Esophagus squamous epithelium (tissue), 5 donors: ENCODE results near the gene KCTD21. TPM values are rescaled to one million over a fixed set of nuclear protein-coding genes. Genes with fewer than 3 reads are reported as not detected.

Source experiments
- DNase-seq: peaks from one replicate; lab custom pipeline; 2025; lab: John Stamatoyannopoulos, UW
- H3K27ac ChIP-seq, 4 donors: fragments of 200-600 bp; sonication (generic); one replicate each; pipeline ENCODE4 v1.5.1; 2016 to 2019; ENCODE audit warnings: mild to moderate bottlenecking in 1 of 4
- H3K27me3 ChIP-seq, 4 donors: fragments of 200-600 bp; sonication (generic); 1 replicate in 3 of 4; 2 replicates in 1 of 4; pipeline versions ENCODE4 v1.5.1 to v1.6.0; 2017 to 2021; ENCODE audit warnings: antibody characterized with exemption in 1 of 4
- H3K36me3 ChIP-seq, 3 donors: fragments of 200-600 bp; sonication (generic); one replicate each; pipeline ENCODE4 v1.5.1; 2016 to 2019
- H3K4me1 ChIP-seq, 3 donors: fragments of 200-600 bp; sonication (generic); one replicate each; pipeline ENCODE4 v1.5.1; 2017 to 2019
- H3K4me3 ChIP-seq, 4 donors: fragments of 200-600 bp; sonication (generic); 1 replicate in 3 of 4; 2 replicates in 1 of 4; pipeline ENCODE4 v1.5.1; 2016 to 2019; ENCODE audit warnings: mild to moderate bottlenecking in 2 of 4, moderate library complexity in 1 of 4
- H3K9me3 ChIP-seq, 3 donors: fragments of 200-600 bp; sonication (generic); one replicate each; pipeline ENCODE4 v1.5.1; 2016 to 2019
- CTCF ChIP-seq, 6 experiments: fragments of 450-650 bp in 4 of 6; fragments of 200-600 bp in 2 of 6; sonication (generic) in 2 of 6; IDR thresholded peaks; one replicate each; pipeline ENCODE4 v1.5.1; 2016 to 2019; ENCODE audit warnings: antibody characterized with exemption in 6 of 6, mild to moderate bottlenecking in 4 of 6, moderate library complexity in 4 of 6
- POLR2A ChIP-seq, 4 donors: fragments of 450-650 bp; IDR thresholded peaks; one replicate each; pipeline ENCODE4 v1.6.1; 2017; ENCODE audit warnings: antibody characterized with exemption in 4 of 4, mild to moderate bottlenecking in 4 of 4, moderate library complexity in 3 of 4
- WGBS, 2 donors: methylation state at CpG; one replicate each; pipeline ENCODE4 v1.1.5; 2018; 5-methylcytosine and 5-hydroxymethylcytosine counted together
- intact Hi-C: fragments of 100-400 bp; cut with DNase I; formaldehyde crosslinking; loops from one replicate; pipeline ENCODE4 v1.15.0; 2022
- total RNA-seq, 4 donors: library from RNA; depleted of rRNA; stranded (reverse); fragments of >200 nt; gene quantifications; one replicate each; pipeline ENCODE4 v1.1.0, GENCODE V29; 2016
- donor health status: DM: yes; HTN: yes; CAD: no.

The KCTD21 gene
- total RNA-seq, 4 donors from 2014 or later, result 9.7 to 16.0 (median 11.3) TPM

- H3K4me1 ChIP-seq, result peaks cover 24 to 61% (median 32%) of the 10 kb centered on the region in 3 donors
- peak overlapping the region; percentile 89 to 98 (median 92) for H3K27ac ChIP-seq
- H3K4me3 ChIP-seq, result peak overlapping the region; percentile 66 to 100 (median 78)
- no peaks in the 10 kb centered on the region for H3K27me3 ChIP-seq
- WGBS, 2 donors, result 24 to 29% methylated on average over 18 to 21 of the region's 31 CpGs
- TF ChIP-seq CTCF (IDR thresholded peaks at IDR 0.05) (no peak), POLR2A (IDR thresholded peaks at IDR 0.05) (peak in 1 of 4 donors; percentile 13)
- H3K36me3 ChIP-seq, result peaks cover 0 to 7% (median 0%) of the 10 kb centered on the region in 3 donors
- H3K9me3 ChIP-seq, result no peaks in the 10 kb centered on the region
- intact Hi-C loops, result no loop called here
- no peak for DNase-seq
These were observed 800 bp downstream of the KCTD21 start for GRCh38 chr11:78187366-78188285.

GRCh38 chr11:78181185-78181584 lies 7.2 kb downstream of the KCTD21 start:
- 38 to 57% methylated on average over 2 of the region's 2 CpGs for WGBS, 2 donors
- H3K27ac ChIP-seq, result peak overlapping the region in 3 of 4 donors; percentile 36 to 79 (median 77)
- no peak for DNase-seq
- TF ChIP-seq POLR2A (IDR thresholded peaks at IDR 0.05) (no peak), CTCF (IDR thresholded peaks at IDR 0.05) (no peak)
- intact Hi-C loops, result no loop called here
- no peak overlapping the region for H3K4me3 ChIP-seq
- H3K9me3 ChIP-seq, result no peaks in the 10 kb centered on the region
- peaks cover 5 to 34% (median 9%) of the 10 kb centered on the region in 3 donors for H3K4me1 ChIP-seq
- peaks cover 0 to 30% (median 0%) of the 10 kb centered on the region in 3 donors for H3K36me3 ChIP-seq
- H3K27me3 ChIP-seq, result no peaks in the 10 kb centered on the region

DNA sequence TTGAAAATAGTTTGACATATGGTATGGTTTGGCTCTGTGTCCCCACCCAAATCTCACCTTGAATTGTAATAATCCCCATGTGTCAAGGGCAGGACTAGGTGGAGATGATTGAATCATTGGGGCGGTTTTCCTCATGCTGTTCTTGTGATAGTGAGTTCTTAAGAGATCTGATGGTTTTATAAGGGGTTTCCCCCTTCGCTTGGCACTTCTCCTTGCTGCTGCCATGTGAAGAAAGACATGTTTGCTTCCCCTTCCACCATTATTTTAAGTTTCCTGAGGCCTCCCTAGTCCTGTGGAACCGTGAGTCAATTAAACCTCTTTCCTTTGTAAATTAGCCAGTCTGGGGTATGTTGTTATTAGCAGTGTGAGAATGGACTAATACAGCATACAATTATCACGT lies 7.7 kb downstream of the KCTD21 start:
- Histone ChIP-seq H3K36me3 (peaks cover 0 to 32% (median 0%) of the 10 kb centered on the region in 3 donors), H3K4me1 (peaks cover 4 to 29% (median 5%) of the 10 kb centered on the region in 3 donors), H3K27ac (peak overlapping the region in 3 of 4 donors; percentile 36 to 79 (median 77)), H3K27me3 (no peaks in the 10 kb centered on the region), H3K4me3 (no peak overlapping the region), H3K9me3 (no peaks in the 10 kb centered on the region)
- TF ChIP-seq POLR2A (IDR thresholded peaks at IDR 0.05) (no peak), CTCF (IDR thresholded peaks at IDR 0.05) (no peak)
- no peak for DNase-seq
- intact Hi-C loops, result no loop called here
- WGBS, 2 donors, result 76 to 78% methylated on average over 4 of the region's 4 CpGs

GRCh38 chr11:78179459-78180071 lies 8.9 kb downstream of the KCTD21 start:
- intact Hi-C loops, result no loop called here
- peak overlapping the region in 1 of 4 donors; percentile 77 for H3K27ac ChIP-seq

More at GRCh38 chr11:78179459-78180071, 8.9 kb downstream of the KCTD21 start:
- Histone ChIP-seq H3K4me3 (no peak overlapping the region), H3K27me3 (no peaks in the 10 kb centered on the region), H3K36me3 (peaks cover 0 to 36% (median 0%) of the 10 kb centered on the region in 3 donors), H3K4me1 (peaks cover 0 to 20% (median 0%) of the 10 kb centered on the region in 3 donors), H3K9me3 (no peaks in the 10 kb centered on the region)
- 82 to 87% methylated on average over 7 of the region's 7 CpGs for WGBS, 2 donors
- DNase-seq, result no peak
- TF ChIP-seq POLR2A (IDR thresholded peaks at IDR 0.05) (no peak), CTCF (IDR thresholded peaks at IDR 0.05) (no peak)
